CD1c-positive myeloid dendritic cell (primary cell): Measurements from ENCODE around the gene RPS4Y2.

ENCODE experiments used
- DNase-seq: peaks from one replicate; pipeline ENCODE4 v3.0.0-alpha.2; 2016; ENCODE audit errors: extremely low spot score

Gene RPS4Y2

DNA sequence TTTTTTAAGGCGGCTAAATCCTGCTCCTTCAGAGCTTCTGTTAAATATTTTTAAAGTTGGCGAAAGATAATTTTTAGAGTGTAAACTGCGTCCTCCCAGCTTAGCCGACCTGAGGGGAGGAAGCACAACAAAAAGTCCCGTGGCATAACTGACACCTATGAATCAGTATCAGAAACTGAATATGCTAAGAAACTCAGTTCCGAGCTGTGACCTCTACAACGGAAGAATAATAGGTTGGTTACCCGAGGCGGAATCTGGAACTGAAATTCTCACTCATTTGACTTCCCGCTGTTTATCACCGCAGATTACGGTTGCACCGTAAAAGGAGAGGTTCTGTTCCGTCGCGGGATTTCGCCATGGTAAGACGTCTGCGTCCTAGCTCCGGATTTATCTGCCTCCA lies at the start of gene RPS4Y2:
TSS of gene RPS4Y2 (plus strand) at position 301 of the 400 bp plus-strand sequence. CDS start at position 357, 56 bp downstream.
- DNase-seq: no peak

DNA sequence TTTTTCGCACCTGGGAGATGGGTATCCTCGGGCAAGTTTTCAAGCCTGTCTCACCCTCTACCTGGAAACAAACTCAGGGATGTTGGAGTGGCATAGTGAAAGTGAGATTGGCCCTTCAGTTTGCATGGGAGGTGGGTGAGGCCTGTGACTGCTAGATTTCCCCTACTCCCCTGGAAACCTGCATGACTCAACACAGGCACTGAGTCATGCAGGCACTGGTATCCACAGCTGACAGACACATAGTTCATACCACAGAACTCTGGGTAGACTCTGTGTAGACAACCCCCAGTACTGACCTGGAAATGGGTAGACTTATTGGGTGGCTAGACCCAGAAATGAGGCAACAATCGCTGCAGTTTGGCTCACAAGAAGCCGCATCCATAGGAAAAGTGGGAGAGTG lies 41.5 kb upstream of the RPS4Y2 start:
- no peak for DNase-seq

GRCh38 chrY:20726184-20726907 lies 29.6 kb upstream of the RPS4Y2 start:
- no peak for DNase-seq

DNA sequence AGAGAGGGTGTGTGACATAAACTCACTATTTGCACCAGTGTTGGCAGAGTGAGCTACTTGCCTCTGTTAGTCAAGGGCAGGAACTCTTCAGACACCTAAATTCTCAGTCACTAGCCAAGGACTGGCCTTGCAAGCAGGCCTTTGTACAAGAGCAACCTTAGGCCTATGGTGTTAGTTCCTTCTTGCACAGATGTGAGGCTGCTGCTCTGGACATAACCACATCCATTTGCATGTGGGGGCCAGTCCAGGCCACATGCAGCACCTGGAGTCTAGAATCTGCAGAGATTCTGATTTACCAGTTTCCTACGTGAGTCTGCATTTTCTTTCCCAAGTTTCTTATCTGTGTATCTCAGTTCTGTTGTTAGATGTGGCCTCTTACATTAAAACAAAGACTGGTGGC lies 20.7 kb upstream of the RPS4Y2 start:
- DNase-seq: no peak

DNA sequence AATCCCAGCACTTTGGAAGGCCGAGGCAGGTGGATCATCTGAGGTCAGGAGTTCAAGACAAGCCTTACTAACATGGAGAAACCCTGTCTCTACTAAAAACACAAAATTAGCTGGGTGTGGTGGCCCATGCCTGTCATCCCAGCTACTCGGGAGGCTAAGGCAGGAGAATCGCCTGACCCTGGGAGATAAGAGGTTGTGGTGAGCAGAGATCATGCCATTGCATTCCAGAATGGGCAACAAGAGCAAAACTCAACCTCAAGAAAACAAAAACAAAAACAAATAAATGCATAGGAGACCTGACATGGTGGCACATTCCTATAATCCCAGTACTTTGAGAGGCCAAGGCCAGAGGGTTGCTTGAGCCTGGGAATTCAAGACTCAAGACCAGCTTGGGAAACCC lies 16.1 kb upstream of the RPS4Y2 start:
- DNase-seq: no peak

DNA sequence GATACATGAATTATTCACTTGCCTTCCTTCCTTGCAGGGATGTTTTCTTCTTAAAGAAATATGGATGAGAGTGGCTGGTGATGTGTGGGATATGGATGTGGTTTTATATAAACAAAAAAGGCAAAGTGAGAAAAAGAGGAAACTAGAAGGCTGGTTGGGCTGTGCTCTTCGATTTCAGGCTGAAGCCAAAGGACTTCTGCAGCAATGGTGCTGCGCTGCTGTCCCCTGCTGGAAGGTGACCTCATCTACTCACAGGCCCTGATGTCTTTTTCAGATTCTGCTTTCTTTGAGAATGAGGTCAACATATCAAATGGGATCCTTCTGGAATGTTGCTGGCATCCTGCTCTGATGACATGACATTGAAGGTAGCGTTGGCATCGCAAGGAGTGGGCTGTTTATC lies 15.3 kb upstream of the RPS4Y2 start:
- DNase-seq: no peak

- DNase-seq: no peak
These were observed 10.8 kb upstream of the RPS4Y2 start for GRCh38 chrY:20745060-20745459.

DNA sequence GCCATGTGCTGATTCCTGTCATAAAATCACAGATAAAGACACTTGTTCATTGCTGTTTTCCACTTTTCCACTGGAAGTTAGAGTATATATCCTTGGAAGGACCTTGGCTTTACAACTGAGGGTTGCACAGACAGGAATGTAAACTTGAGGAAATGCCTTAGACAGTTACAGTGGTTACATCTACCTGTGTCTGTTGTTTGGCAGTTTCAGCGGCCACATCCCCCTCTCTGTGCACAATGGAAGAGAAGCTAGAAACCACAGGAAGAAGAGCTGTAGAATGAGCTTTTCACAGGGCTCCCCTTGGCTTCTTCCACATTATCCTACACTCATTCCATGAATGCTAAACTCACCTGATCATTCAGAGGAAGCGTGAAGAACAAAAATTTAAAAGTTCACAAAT lies 9.0 kb upstream of the RPS4Y2 start:
- DNase-seq: no peak

- no peak for DNase-seq
These were observed 8.0 kb downstream of the RPS4Y2 start for GRCh38 chrY:20763869-20764268.

GRCh38 chrY:20765117-20765516 lies 9.2 kb downstream of the RPS4Y2 start:
- DNase-seq: no peak

- DNase-seq: no peak
These were observed 14.8 kb downstream of the RPS4Y2 start for GRCh38 chrY:20770755-20771154.

DNA sequence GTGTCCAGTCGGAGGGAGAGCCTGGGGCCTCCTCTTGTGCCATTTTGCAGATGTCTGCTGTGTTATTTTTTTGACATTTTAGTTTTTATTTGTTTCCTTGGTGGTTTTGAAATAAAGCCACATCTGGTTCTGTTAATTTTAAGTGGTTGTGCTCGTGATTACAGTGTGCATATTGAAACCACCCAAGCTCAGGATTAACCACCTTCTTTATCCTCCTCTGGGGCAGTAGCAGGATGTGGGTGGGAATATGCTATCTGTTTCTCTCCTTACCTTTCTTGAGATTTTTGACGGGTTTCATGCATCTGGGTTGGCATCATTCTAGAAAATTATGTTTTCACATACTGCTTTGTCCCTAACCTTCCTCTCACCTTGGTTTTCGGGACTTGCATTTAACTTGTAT lies 20.2 kb downstream of the RPS4Y2 start:
- no peak for DNase-seq

- no peak for DNase-seq
These were observed 24.3 kb downstream of the RPS4Y2 start for GRCh38 chrY:20780104-20780654.

DNA sequence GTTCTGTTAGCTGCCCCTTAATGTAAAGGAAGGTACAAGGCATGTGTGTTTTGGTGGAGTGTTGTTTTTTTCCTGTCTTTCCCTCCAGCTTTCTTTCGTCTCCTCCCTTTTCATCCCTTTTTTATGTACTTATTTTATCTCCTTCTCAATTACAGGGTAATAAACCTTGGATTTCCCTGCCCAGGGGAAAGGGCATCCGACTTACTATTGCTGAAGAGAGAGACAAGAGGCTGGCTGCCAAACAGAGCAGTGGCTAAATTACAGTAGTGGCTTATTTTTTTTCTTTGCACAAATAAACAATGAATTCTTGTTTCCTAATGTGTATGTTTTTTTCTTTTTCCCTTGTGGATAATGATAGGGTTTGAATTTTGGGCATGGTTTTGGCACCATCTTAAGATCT lies 24.9 kb downstream of the RPS4Y2 start:
- no peak for DNase-seq

- DNase-seq: no peak
These were observed 25.5 kb downstream of the RPS4Y2 start for GRCh38 chrY:20781408-20781807.

DNA sequence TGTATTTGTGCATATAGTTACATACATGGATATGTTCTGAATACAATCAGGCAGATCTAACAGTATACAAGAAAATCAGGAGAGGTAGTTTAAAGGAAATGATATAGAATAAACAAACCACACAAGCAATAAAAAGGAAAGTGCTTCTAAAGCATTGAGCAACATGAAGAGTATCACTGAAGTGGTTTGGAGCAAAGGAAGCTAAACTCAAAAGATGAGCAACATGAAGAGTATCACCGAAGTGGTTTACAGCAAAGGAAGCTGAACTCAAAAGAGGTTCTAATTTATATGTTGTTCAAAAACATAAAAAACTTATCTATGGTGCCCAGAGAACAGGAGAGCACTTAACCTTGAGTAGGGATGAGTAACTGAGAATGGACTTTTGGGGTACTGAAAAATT lies 29.1 kb downstream of the RPS4Y2 start:
- DNase-seq: no peak

GRCh38 chrY:20787076-20787475 lies 31.2 kb downstream of the RPS4Y2 start:
- no peak for DNase-seq

DNA sequence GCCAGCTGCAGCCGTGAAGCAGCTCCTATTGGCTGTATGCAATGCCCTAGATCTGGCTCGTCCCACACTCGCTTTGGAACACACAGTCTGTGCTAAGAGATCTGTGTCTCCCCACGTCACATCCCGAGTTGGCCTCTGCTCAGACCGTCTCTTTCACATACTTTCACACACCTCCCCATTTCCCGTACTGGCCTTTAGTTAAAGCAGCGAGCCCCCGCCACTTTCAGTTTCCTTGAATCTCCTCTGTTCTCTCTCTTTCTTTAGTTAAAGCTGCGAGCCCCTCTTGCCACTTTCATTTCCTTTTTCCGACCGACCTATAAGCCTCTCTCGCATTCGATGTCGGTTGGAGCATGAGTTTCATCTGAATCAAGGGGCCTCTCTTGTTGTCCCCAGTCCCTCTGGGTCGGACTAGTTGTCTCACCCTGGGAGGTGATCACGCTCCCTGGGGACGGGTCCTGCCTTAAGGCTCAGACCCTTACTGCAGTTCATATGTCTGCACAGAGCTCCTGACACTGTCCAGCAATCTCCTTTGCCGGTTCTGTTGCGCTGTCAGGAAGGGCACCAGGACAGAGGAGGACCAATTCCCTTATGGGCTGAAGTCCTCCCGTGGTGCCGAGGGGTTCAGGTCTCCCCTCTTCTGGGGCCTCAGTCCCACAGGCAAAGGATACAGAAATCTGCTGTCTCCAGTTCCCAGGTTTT lies 42.6 kb downstream of the RPS4Y2 start:
- peak; percentile 3 for DNase-seq

DNA sequence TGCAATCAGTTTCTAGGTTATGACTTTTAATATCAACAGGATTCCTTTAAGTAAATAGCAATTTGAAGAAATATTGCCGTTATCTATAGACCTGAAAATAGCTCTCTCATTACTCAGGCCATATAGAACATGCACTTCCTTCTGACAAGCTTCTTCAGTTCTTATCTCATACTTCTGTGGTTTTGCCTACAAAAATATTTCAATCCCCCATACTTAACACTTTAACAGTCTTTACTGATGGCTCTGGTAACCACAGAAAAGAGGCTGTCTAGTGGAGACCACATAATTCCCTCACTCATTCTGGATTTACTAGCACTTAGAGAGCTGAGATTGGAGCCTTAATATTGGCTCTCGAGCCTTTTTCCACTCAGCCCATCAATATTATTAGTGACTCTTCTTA lies 46.8 kb downstream of the RPS4Y2 start:
- no peak for DNase-seq

DNA sequence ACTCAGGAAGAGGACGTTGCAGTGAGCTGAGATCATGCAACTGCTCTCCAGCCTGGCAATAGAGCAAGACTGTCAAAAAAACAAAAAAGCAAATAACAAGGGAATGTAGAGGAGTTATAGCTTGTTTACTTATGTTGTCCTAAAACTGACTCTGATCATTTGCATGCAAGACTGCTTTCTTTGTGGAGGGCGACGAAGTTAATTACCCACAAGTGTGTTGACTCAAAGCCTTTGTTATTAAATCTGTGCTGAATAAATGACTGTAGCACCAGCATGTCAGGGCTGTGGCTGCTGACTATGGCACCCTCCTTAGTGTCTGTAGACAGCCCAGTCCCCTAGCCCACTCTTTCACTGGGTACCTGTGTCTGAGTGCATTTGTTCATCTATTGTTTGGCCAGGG lies 50.3 kb downstream of the RPS4Y2 start:
- DNase-seq: no peak

GRCh38 chrY:20813459-20813858 lies 57.6 kb downstream of the RPS4Y2 start:
- no peak for DNase-seq

GRCh38 chrY:20814794-20815193 lies 58.9 kb downstream of the RPS4Y2 start:
- no peak for DNase-seq

GRCh38 chrY:20817067-20817466 lies 61.2 kb downstream of the RPS4Y2 start:
- no peak for DNase-seq
